Islet of Langerhans (tissue), 1 donor: Measurements from ENCODE around the gene RPS16.

Experiments
- FAIRE-seq: peaks from one replicate; lab custom pipeline; 2011; peaks lifted over from hg19 to GRCh38; lab: Jason Lieb, UNC

RPS16 gene

GRCh38 chr19:39385629-39386411, 49.9 kb downstream of the RPS16 start:
- no peak for FAIRE-seq

GRCh38 chr19:39384839-39385568, 50.7 kb downstream of the RPS16 start:
- FAIRE-seq = no peak
